Measurements from ENCODE around the gene TRIM43B. TPM values are rescaled to one million over a fixed set of nuclear protein-coding genes. Genes with fewer than 3 reads are reported as not detected.
"Not testable (repeated sequence)": the region's sequence is repeated elsewhere in the genome, so short reads cannot be mapped to it uniquely, and the experiment has no call there.

TRIM43B gene
- total and polyA plus RNA-seq, 12 donors, result not detected

- DNase-seq, result no peak
- no peaks in the 10 kb centered on the region for H3K4me1 ChIP-seq (replicated peaks in 1 of 2)
- no peak overlapping the region for H3K27ac ChIP-seq
- intact Hi-C loops (cut with DNase I), result no loop called here
- H3K27me3 ChIP-seq, result peaks cover 4% of the 10 kb centered on the region
- H3K9me3 ChIP-seq (replicated peaks in 1 of 3), result no peaks in the 10 kb centered on the region
- 78 to 84% (median 80%) methylated on average over 4 of the region's 4 CpGs for WGBS, 4 donors
- TF ChIP-seq CTCF (IDR thresholded peaks at IDR 0.05) (no peak), POLR2A (IDR thresholded peaks at IDR 0.05) (no peak)
- H3K4me3 ChIP-seq, result no peak overlapping the region
- no peaks in the 10 kb centered on the region for H3K36me3 ChIP-seq (replicated peaks in 1 of 2)
These were observed 20.7 kb upstream of the TRIM43B start for GRCh38 chr2:95505222-95505621.

GRCh38 chr2:95500854-95501253, 16.3 kb upstream of the TRIM43B start:
- Histone ChIP-seq H3K27ac (no peak overlapping the region), H3K4me3 (no peak overlapping the region), H3K9me3 (replicated peaks in 1 of 3) (no peaks in the 10 kb centered on the region), H3K36me3 (replicated peaks in 1 of 2) (no peaks in the 10 kb centered on the region), H3K4me1 (replicated peaks in 1 of 2) (no peaks in the 10 kb centered on the region), H3K27me3 (peaks cover 4% of the 10 kb centered on the region)
- intact Hi-C loops (cut with DNase I), result no loop called here
- DNase-seq, result no peak
- TF ChIP-seq CTCF (IDR thresholded peaks at IDR 0.05) (no peak), POLR2A (IDR thresholded peaks at IDR 0.05) (no peak)

GRCh38 chr2:95492076-95492475, 7.5 kb upstream of the TRIM43B start:
- 69 to 84% (median 77%) methylated on average over 1 of the region's 1 CpG for WGBS, 4 donors
- DNase-seq; H3K4me1 ChIP-seq (replicated peaks in 1 of 2); H3K36me3 ChIP-seq (replicated peaks in 1 of 2); intact Hi-C loops (cut with DNase I); H3K27me3 ChIP-seq; H3K9me3 ChIP-seq (replicated peaks in 1 of 3); H3K4me3 ChIP-seq; H3K27ac ChIP-seq: not testable (repeated sequence)

- H3K27me3 ChIP-seq; H3K4me3 ChIP-seq; DNase-seq; intact Hi-C loops (cut with DNase I); H3K9me3 ChIP-seq (replicated peaks in 1 of 3); H3K27ac ChIP-seq; H3K36me3 ChIP-seq (replicated peaks in 1 of 2); H3K4me1 ChIP-seq (replicated peaks in 1 of 2): not testable (repeated sequence)
- WGBS, 4 donors, result no CpG with 5 or more reads among the region's 3 CpGs
These were observed 9.5 kb downstream of the TRIM43B start for GRCh38 chr2:95475025-95475424.

- H3K4me1 ChIP-seq (replicated peaks in 1 of 2); DNase-seq; H3K4me3 ChIP-seq; H3K36me3 ChIP-seq (replicated peaks in 1 of 2); H3K27me3 ChIP-seq; H3K27ac ChIP-seq; intact Hi-C loops (cut with DNase I); H3K9me3 ChIP-seq (replicated peaks in 1 of 3): not testable (repeated sequence)
- no CpG with 5 or more reads among the region's 3 CpGs for WGBS, 4 donors
These were observed 16.6 kb downstream of the TRIM43B start for GRCh38 chr2:95467984-95468383.

GRCh38 chr2:95466572-95466971, 18.0 kb downstream of the TRIM43B start:
- H3K27me3 ChIP-seq; H3K4me1 ChIP-seq (replicated peaks in 1 of 2); H3K4me3 ChIP-seq; DNase-seq; H3K27ac ChIP-seq; H3K36me3 ChIP-seq (replicated peaks in 1 of 2); intact Hi-C loops (cut with DNase I); H3K9me3 ChIP-seq (replicated peaks in 1 of 3): not testable (repeated sequence)
- no CpG with 5 or more reads among the region's 2 CpGs for WGBS, 4 donors

- no CpG with 5 or more reads among the region's 3 CpGs for WGBS, 4 donors
- H3K27me3 ChIP-seq; H3K4me1 ChIP-seq (replicated peaks in 1 of 2): not testable (repeated sequence)
These were observed 21.3 kb downstream of the TRIM43B start for GRCh38 chr2:95463292-95463691.

GRCh38 chr2:95445317-95445716, 39.2 kb downstream of the TRIM43B start:
- intact Hi-C loops (cut with DNase I); H3K4me1 ChIP-seq (replicated peaks in 1 of 2); H3K27me3 ChIP-seq; DNase-seq; H3K27ac ChIP-seq; H3K4me3 ChIP-seq; H3K9me3 ChIP-seq (replicated peaks in 1 of 3); H3K36me3 ChIP-seq (replicated peaks in 1 of 2): not testable (repeated sequence)
- no CpG with 5 or more reads among the region's 2 CpGs for WGBS, 4 donors

More at GRCh38 chr2:95463292-95463691, 21.3 kb downstream of the TRIM43B start:
- DNase-seq; H3K27ac ChIP-seq; H3K9me3 ChIP-seq (replicated peaks in 1 of 3); intact Hi-C loops (cut with DNase I); H3K4me3 ChIP-seq; H3K36me3 ChIP-seq (replicated peaks in 1 of 2): not testable (repeated sequence)

- DNase-seq; H3K27ac ChIP-seq; intact Hi-C loops (cut with DNase I); H3K27me3 ChIP-seq; H3K36me3 ChIP-seq (replicated peaks in 1 of 2); H3K4me3 ChIP-seq; H3K4me1 ChIP-seq (replicated peaks in 1 of 2); H3K9me3 ChIP-seq (replicated peaks in 1 of 3): not testable (repeated sequence)
- no CpG with 5 or more reads among the region's 2 CpGs for WGBS, 4 donors
These were observed 42.0 kb downstream of the TRIM43B start for GRCh38 chr2:95442474-95443099.

- WGBS, 4 donors, result 56 to 78% (median 69%) methylated on average over 3 of the region's 5 CpGs; no CpG with 5 or more reads in 1 of the 4 donors
- H3K9me3 ChIP-seq (replicated peaks in 1 of 3); H3K4me1 ChIP-seq (replicated peaks in 1 of 2): not testable (repeated sequence)
These were observed 48.7 kb downstream of the TRIM43B start for GRCh38 chr2:95435872-95436209.

More at GRCh38 chr2:95435872-95436209, 48.7 kb downstream of the TRIM43B start:
- H3K27me3 ChIP-seq; DNase-seq; H3K36me3 ChIP-seq (replicated peaks in 1 of 2); H3K4me3 ChIP-seq; H3K27ac ChIP-seq; intact Hi-C loops (cut with DNase I): not testable (repeated sequence)
